Effector memory CD4-positive, alpha-beta T cell (primary cell): ENCODE results near the gene PCDHB11.
"Not testable (repeated sequence)": the region's sequence is repeated elsewhere in the genome, so short reads cannot be mapped to it uniquely, and the experiment has no call there.

Experiments
- DNase-seq, 3 donors: peaks; one replicate each; pipeline ENCODE4 v3.0.0-alpha.2; 2020
- H3K27ac ChIP-seq: 2 replicates; pipeline ENCODE4 v1.7.0; 2013; ENCODE audit warnings: mild to moderate bottlenecking, low read length, moderate library complexity; ENCODE audit not compliant: insufficient read depth, poor library complexity, severe bottlenecking
- H3K27me3 ChIP-seq: replicated peaks from 2 replicates; pipeline ENCODE4 v1.7.0; 2013; ENCODE audit warnings: mild to moderate bottlenecking, low read length; ENCODE audit not compliant: insufficient read depth, control insufficient read depth, poor library complexity, severe bottlenecking
- H3K36me3 ChIP-seq: 2 replicates; pipeline ENCODE4 v1.7.0; 2013; ENCODE audit warnings: mild to moderate bottlenecking, low read length, moderate library complexity; ENCODE audit not compliant: control insufficient read depth, insufficient read depth
- H3K4me1 ChIP-seq: 2 replicates; pipeline ENCODE4 v1.7.0; 2013; ENCODE audit warnings: low read length, mild to moderate bottlenecking; ENCODE audit not compliant: control insufficient read depth, insufficient read depth, poor library complexity, severe bottlenecking
- H3K4me3 ChIP-seq: 2 replicates; pipeline ENCODE4 v1.7.0; 2013; ENCODE audit warnings: low read length, low read depth, mild to moderate bottlenecking; ENCODE audit not compliant: insufficient read depth, poor library complexity, severe bottlenecking
- H3K9me3 ChIP-seq: 2 replicates; pipeline ENCODE4 v1.7.0; 2013; ENCODE audit warnings: mild to moderate bottlenecking, low read length, moderate library complexity; ENCODE audit not compliant: control insufficient read depth

PCDHB11 gene

DNA sequence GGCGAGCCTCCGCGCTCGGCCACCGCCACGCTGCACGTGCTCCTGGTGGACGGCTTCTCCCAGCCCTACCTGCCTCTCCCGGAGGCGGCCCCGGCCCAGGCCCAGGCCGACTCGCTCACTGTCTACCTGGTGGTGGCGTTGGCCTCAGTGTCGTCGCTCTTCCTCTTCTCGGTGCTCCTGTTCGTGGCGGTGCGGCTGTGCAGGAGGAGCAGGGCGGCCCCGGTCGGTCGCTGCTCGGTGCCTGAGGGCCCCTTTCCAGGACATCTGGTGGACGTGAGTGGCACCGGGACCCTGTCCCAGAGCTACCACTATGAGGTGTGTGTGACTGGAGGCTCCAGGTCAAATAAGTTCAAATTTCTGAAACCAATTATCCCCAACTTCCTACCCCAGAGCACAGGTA, 11.4 kb downstream of the PCDHB11 start:
- not testable (repeated sequence) for H3K9me3 ChIP-seq, DNase-seq, H3K4me3 ChIP-seq, H3K4me1 ChIP-seq, H3K27ac ChIP-seq, H3K27me3 ChIP-seq, H3K36me3 ChIP-seq

DNA sequence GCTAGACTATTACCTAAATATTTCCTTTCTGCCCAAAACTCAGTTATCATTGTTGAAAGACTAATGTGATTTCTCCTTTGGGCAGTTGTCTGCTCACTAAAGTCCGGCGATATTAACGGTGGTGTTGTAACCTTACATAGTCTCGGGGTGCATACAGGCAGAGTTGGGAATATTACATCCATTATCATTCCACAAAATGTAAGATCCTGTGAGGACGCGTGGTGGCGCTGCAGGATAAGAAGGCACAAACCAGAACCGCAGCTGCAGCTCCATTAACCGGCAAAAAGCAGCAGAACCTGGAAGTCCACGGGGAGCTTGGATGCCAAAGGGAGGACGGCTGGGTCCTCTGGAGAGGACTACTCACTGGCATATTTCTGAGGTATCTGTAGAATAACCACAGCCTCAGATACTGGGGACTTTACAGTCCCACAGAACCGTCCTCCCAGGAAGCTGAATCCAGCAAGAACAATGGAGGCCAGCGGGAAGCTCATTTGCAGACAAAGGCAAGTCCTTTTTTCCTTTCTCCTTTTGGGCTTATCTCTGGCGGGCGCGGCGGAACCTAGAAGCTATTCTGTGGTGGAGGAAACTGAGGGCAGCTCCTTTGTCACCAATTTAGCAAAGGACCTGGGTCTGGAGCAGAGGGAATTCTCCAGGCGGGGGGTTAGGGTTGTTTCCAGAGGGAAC, 14.4 kb downstream of the PCDHB11 start, which contains the start of gene PCDHB13:
Gene PCDHB13 (plus strand): TSS at position 264 of the 684 bp plus-strand sequence. CDS start 205 bp downstream, at position 469.
- H3K27me3 ChIP-seq, H3K9me3 ChIP-seq, H3K4me3 ChIP-seq, H3K27ac ChIP-seq, H3K4me1 ChIP-seq, H3K36me3 ChIP-seq: not testable (repeated sequence)
- DNase-seq, result peak in 2 of 3 donors; percentile 7 to 19

DNA sequence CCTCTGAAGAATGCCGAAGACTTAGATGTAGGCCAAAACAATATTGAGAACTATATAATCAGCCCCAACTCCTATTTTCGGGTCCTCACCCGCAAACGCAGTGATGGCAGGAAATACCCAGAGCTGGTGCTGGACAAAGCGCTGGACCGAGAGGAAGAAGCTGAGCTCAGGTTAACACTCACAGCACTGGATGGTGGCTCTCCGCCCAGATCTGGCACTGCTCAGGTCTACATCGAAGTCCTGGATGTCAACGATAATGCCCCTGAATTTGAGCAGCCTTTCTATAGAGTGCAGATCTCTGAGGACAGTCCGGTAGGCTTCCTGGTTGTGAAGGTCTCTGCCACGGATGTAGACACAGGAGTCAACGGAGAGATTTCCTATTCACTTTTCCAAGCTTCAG, 15.2 kb downstream of the PCDHB11 start:
- DNase-seq, H3K4me1 ChIP-seq, H3K9me3 ChIP-seq, H3K4me3 ChIP-seq, H3K36me3 ChIP-seq, H3K27ac ChIP-seq, H3K27me3 ChIP-seq: not testable (repeated sequence)

DNA sequence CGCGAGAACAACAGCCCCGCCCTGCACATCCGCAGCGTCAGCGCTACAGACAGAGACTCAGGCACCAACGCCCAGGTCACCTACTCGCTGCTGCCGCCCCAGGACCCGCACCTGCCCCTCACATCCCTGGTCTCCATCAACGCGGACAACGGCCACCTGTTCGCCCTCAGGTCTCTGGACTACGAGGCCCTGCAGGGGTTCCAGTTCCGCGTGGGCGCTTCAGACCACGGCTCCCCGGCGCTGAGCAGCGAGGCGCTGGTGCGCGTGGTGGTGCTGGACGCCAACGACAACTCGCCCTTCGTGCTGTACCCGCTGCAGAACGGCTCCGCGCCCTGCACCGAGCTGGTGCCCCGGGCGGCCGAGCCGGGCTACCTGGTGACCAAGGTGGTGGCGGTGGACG, 16.1 kb downstream of the PCDHB11 start:
- not testable (repeated sequence) for H3K4me3 ChIP-seq, DNase-seq, H3K9me3 ChIP-seq, H3K27ac ChIP-seq, H3K27me3 ChIP-seq, H3K36me3 ChIP-seq, H3K4me1 ChIP-seq

DNA sequence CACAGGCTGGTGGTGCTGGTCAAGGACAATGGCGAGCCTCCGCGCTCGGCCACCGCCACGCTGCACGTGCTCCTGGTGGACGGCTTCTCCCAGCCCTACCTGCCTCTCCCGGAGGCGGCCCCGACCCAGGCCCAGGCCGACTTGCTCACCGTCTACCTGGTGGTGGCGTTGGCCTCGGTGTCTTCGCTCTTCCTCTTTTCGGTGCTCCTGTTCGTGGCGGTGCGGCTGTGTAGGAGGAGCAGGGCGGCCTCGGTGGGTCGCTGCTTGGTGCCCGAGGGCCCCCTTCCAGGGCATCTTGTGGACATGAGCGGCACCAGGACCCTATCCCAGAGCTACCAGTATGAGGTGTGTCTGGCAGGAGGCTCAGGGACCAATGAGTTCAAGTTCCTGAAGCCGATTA, 16.6 kb downstream of the PCDHB11 start:
- not testable (repeated sequence) for H3K4me1 ChIP-seq, H3K27me3 ChIP-seq, H3K4me3 ChIP-seq, DNase-seq, H3K27ac ChIP-seq, H3K36me3 ChIP-seq, H3K9me3 ChIP-seq

DNA sequence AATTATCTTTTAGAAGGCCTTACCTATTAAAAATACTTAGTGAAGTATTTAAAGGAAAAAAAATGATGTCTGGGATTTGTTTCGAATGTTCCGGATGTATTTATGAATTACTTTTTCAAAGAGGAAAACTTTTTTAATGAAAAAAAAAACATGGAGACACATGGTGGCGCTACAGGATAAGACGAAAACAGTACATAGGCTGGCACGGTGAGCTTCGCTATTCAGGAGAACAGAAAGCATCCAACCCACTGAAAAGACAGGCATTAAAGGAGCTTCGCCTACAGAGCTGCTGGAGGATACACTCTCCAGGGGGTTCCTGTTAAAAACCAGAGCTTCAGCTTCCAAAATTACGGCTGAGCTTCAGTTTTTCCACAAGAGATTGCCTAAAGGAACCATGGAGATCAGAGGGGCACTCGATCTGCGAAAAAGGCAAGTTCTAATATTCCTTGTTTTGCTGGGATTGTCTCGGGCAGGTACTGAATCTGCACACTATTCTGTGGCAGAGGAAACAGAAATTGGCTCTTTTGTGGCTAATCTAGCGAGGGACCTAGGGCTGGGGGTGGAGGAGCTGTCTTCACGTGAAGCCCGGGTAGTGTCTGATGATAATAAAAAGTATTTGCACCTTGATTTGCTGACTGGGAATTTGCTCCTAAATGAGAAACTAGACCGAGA, 23.8 kb downstream of the PCDHB11 start, which contains the start of gene PCDHB14:
Gene PCDHB14 (plus strand): TSS at position 232 of the 672 bp plus-strand sequence. CDS start 163 bp downstream, at position 395.
- peaks cover under 1% of the 10 kb centered on the region for H3K9me3 ChIP-seq
- H3K27me3 ChIP-seq, result peaks cover 11% of the 10 kb centered on the region
- DNase-seq, result no peak
- no peaks in the 10 kb centered on the region for H3K36me3 ChIP-seq
- H3K4me1 ChIP-seq, result no peaks in the 10 kb centered on the region
- no peak within 1 kb of the TSS for H3K27ac ChIP-seq
- H3K4me3 ChIP-seq, result no peak within 1 kb of the TSS

DNA sequence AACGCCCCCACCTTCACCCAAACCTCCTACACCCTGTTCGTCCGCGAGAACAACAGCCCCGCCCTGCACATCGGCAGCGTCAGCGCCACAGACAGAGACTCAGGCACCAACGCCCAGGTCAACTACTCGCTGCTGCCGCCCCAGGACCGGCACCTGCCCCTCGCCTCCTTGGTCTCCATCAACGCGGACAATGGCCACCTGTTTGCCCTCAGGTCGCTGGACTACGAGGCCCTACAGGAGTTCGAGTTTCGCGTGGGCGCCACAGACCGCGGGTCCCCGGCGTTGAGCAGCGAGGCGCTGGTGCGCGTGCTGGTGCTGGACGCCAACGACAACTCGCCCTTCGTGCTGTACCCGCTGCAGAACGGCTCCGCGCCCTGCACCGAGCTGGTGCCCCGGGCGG, 25.4 kb downstream of the PCDHB11 start:
- not testable (repeated sequence) for DNase-seq, H3K27ac ChIP-seq, H3K4me1 ChIP-seq, H3K4me3 ChIP-seq, H3K36me3 ChIP-seq, H3K9me3 ChIP-seq
- H3K27me3 ChIP-seq, result peaks cover 11% of the 10 kb centered on the region

DNA sequence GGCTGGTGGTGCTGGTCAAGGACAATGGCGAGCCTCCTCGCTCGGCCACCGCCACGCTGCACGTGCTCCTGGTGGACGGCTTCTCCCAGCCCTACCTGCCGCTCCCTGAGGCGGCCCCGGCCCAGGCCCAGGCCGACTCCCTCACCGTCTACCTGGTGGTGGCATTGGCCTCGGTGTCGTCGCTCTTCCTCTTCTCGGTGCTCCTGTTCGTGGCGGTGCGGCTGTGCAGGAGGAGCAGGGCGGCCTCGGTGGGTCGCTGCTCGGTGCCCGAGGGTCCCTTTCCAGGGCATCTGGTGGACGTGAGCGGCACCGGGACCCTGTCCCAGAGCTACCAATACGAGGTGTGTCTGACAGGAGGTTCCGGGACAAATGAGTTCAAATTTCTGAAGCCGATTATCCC, 26.0 kb downstream of the PCDHB11 start:
- DNase-seq, result not testable (repeated sequence)

DNA sequence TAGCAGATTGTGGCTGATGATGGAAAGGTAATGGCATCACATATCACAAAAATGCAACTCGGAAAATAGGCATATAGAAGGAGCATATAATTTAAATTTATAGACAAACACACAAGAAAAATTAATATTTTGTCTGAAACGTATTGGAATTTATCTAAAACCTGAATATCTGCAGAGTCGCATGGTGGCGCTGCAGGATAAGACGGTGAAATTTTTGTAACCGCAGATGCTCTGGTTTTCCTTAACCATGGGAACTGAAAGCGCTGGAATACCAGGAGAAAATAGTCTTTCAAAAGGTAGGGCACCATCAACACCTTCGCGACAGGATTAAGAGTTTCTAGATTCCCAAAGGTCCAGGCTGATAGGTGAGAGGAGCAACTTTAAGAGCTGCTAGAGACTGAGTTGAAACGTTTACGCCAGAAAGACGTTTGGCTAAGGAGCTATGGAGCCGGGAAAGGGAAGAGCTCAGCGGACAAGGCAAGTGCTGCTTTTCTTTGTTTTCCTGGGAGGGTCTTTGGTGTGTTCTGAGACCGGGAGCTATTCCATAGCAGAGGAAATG, 34.8 kb downstream of the PCDHB11 start:
- Histone ChIP-seq H3K27ac (no peak overlapping the region), H3K36me3 (no peaks in the 10 kb centered on the region), H3K9me3 (peaks cover 14% of the 10 kb centered on the region), H3K4me1 (no peaks in the 10 kb centered on the region), H3K27me3 (no peaks in the 10 kb centered on the region), H3K4me3 (no peak overlapping the region)
- no peak for DNase-seq

More for the DNA sequence above, 26.0 kb downstream of the PCDHB11 start:
- H3K27me3 ChIP-seq, result peaks cover 11% of the 10 kb centered on the region
- not testable (repeated sequence) for H3K4me3 ChIP-seq, H3K9me3 ChIP-seq, H3K36me3 ChIP-seq, H3K27ac ChIP-seq, H3K4me1 ChIP-seq

DNA sequence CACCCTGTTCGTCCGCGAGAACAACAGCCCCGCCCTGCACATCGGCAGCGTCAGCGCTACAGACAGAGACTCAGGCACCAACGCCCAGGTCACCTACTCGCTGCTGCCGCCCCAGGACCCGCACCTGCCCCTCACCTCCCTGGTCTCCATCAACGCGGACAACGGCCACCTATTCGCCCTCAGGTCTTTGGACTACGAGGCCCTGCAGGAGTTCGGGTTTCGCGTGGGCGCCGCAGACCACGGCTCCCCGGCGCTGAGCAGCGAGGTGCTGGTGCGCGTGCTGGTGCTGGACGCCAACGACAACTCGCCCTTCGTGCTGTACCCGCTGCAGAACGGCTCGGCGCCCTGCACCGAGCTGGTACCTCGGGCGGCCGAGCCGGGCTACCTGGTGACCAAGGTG, 36.5 kb downstream of the PCDHB11 start:
- H3K27ac ChIP-seq, H3K4me1 ChIP-seq, H3K27me3 ChIP-seq, H3K36me3 ChIP-seq, H3K4me3 ChIP-seq, DNase-seq: not testable (repeated sequence)
- peaks cover 24% of the 10 kb centered on the region for H3K9me3 ChIP-seq
